GM23338 (cell line): ENCODE data around the gene GADL1. TPM values are rescaled to one million over a fixed set of nuclear protein-coding genes. Genes with fewer than 3 reads are reported as not detected.

Experiments used
- ATAC-seq: fragments of 200-7000 bp; cut with Tn5 transposase; 3 replicates; pipeline ENCODE4 v1.9.1; 2020
- DNase-seq: peaks from one replicate; pipeline ENCODE4 v3.0.0-alpha.2; 2015; ENCODE audit warnings: low spot score
- H2AFZ ChIP-seq: fragments of 200-600 bp; sonication (generic); 2 replicates; pipeline ENCODE4 v1.8.0; 2016; ENCODE audit warnings: antibody characterized with exemption, mild to moderate bottlenecking, moderate library complexity
- H3F3A ChIP-seq: fragments of 200-600 bp; sonication (generic); replicated peaks from 2 replicates; pipeline ENCODE4 v1.8.0; 2017; ENCODE audit warnings: antibody characterized with exemption, mixed run types, low read depth
- H3K27ac ChIP-seq: fragments of 200-600 bp; sonication (generic); 2 replicates; pipeline ENCODE4 v1.6.1; 2016; ENCODE audit warnings: low read depth
- H3K27me3 ChIP-seq: fragments of 200-600 bp; sonication (generic); 2 replicates; pipeline ENCODE4 v1.8.0; 2016; ENCODE audit warnings: mild to moderate bottlenecking, mixed run types, moderate library complexity; ENCODE audit not compliant: insufficient read depth
- H3K36me3 ChIP-seq: fragments of 200-600 bp; sonication (generic); 2 replicates; pipeline ENCODE4 v1.8.0; 2016; ENCODE audit warnings: mild to moderate bottlenecking; ENCODE audit not compliant: insufficient read depth
- H3K4me1 ChIP-seq: fragments of 200-600 bp; sonication (generic); 2 replicates; pipeline ENCODE4 v1.8.0; 2016; ENCODE audit warnings: mild to moderate bottlenecking, moderate library complexity; ENCODE audit not compliant: insufficient read depth
- H3K4me2 ChIP-seq: fragments of 200-600 bp; sonication (generic); 2 replicates; pipeline ENCODE4 v1.7.1; 2017; ENCODE audit warnings: mixed run types
- H3K4me3 ChIP-seq: fragments of 200-600 bp; sonication (generic); 2 replicates; pipeline ENCODE4 v1.6.1; 2016; ENCODE audit warnings: mixed run types
- H3K79me2 ChIP-seq: fragments of 200-600 bp; sonication (generic); replicated peaks from 2 replicates; pipeline ENCODE4 v1.8.0; 2017; ENCODE audit warnings: mild to moderate bottlenecking; ENCODE audit not compliant: insufficient read depth
- H3K9me2 ChIP-seq: fragments of 200-600 bp; sonication (generic); 2 replicates; pipeline ENCODE4 v1.8.0; 2017; ENCODE audit not compliant: insufficient read depth
- H4K20me1 ChIP-seq: fragments of 200-600 bp; sonication (generic); replicated peaks from 2 replicates; pipeline ENCODE4 v1.8.0; 2017; ENCODE audit warnings: mild to moderate bottlenecking; ENCODE audit not compliant: insufficient read depth
- H3K27ac Mint-ChIP-seq: 2 replicates; pipeline ENCODE4 v1.8.0; 2020; ENCODE audit warnings: inconsistent platforms, mild to moderate bottlenecking, moderate library complexity, mixed read lengths
- H3K27me3 Mint-ChIP-seq: 3 replicates; pipeline ENCODE4 v1.8.0; 2022; ENCODE audit warnings: low read depth, mild to moderate bottlenecking, moderate library complexity, mixed read lengths, inconsistent platforms; ENCODE audit not compliant: insufficient read depth, poor library complexity
- H3K36me3 Mint-ChIP-seq: 3 replicates; pipeline ENCODE4 v1.8.0; 2021; ENCODE audit warnings: low read depth, mild to moderate bottlenecking, inconsistent platforms, moderate library complexity, mixed read lengths
- H3K4me1 Mint-ChIP-seq: 3 replicates; pipeline ENCODE4 v1.8.0; 2020; ENCODE audit warnings: mild to moderate bottlenecking, inconsistent platforms, mixed read lengths
- H3K4me3 Mint-ChIP-seq: 3 replicates; pipeline ENCODE4 v1.8.0; 2021; ENCODE audit warnings: moderate library complexity, mild to moderate bottlenecking, inconsistent platforms, mixed read lengths
- H3K9me3 Mint-ChIP-seq: 3 replicates; pipeline ENCODE4 v1.8.0; 2020; ENCODE audit warnings: moderate library complexity, mild to moderate bottlenecking, inconsistent platforms, mixed read lengths
- CREB1 ChIP-seq: fragments of 250-450 bp; sonication (Bioruptor Pico); IDR thresholded peaks from 2 replicates; pipeline ENCODE4 v1.5.0; 2020; ENCODE audit warnings: low read depth, mild to moderate bottlenecking, moderate library complexity
- EZH2 ChIP-seq: fragments of 200-600 bp; sonication (generic); IDR thresholded peaks from one replicate; pipeline ENCODE4 v1.8.0; 2017; ENCODE audit warnings: antibody characterized with exemption, mild to moderate bottlenecking, low read depth; ENCODE audit not compliant: unreplicated experiment
- EZH2phosphoT487 ChIP-seq: fragments of 200-600 bp; sonication (generic); IDR thresholded peaks from one replicate; pipeline ENCODE4 v1.8.1; 2018; ENCODE audit warnings: antibody characterized with exemption; ENCODE audit not compliant: unreplicated experiment
- JUNB ChIP-seq: IDR thresholded peaks from one replicate; pipeline ENCODE4 v1.6.1; 2016; ENCODE audit warnings: antibody characterized with exemption; ENCODE audit not compliant: unreplicated experiment
- NANOG ChIP-seq: IDR thresholded peaks from 2 replicates; pipeline ENCODE4 v1.6.1; 2016; ENCODE audit warnings: antibody characterized with exemption, borderline replicate concordance
- POLR2AphosphoS5 ChIP-seq: IDR thresholded peaks from 2 replicates; pipeline ENCODE4 v1.6.1; 2016; ENCODE audit warnings: antibody characterized with exemption, low read depth
- STAT1 ChIP-seq: IDR thresholded peaks from one replicate; pipeline ENCODE4 v1.6.1; 2016; ENCODE audit warnings: antibody characterized with exemption; ENCODE audit not compliant: unreplicated experiment
- ZNF114 ChIP-seq: fragments of 250-450 bp; sonication (Bioruptor Pico); IDR thresholded peaks from 2 replicates; pipeline ENCODE4 v1.5.0; 2020; ENCODE audit warnings: mild to moderate bottlenecking, moderate library complexity
- ZNF331 ChIP-seq: fragments of 250-450 bp; sonication (Bioruptor Pico); IDR thresholded peaks from 2 replicates; pipeline ENCODE4 v1.5.0; 2020; ENCODE audit warnings: low read depth, mild to moderate bottlenecking, moderate library complexity
- polyA plus RNA-seq: library from polyadenylated mRNA; unstranded; fragments of >200 nt; fragmentation: Nextera tagmentation; extraction: Ambion mirVana; gene quantifications from 2 replicates; pipeline ENCODE4 v1.2.1, GENCODE V29; 2016
- total RNA-seq: library from RNA; depleted of rRNA; stranded (reverse); fragments of >200 nt; shearing (Covaris generic); gene quantifications from 2 replicates; pipeline ENCODE4 v1.2.3, GENCODE V29; 2014
- TF ChIP-seq, protein P1 (sequence below), 2 experiments: fragments of 200-600 bp in 1 of 2; sonication (generic) in 1 of 2; conservative IDR thresholded peaks; 2 replicates each; pipeline versions ENCODE4 v1.5.1 to v1.6.1; 2016 to 2017; ENCODE audit warnings: antibody characterized with exemption in 2 of 2, low read depth in 2 of 2, mild to moderate bottlenecking in 2 of 2, moderate library complexity in 1 of 2
- TF ChIP-seq, protein P2 (sequence below): IDR thresholded peaks from one replicate; pipeline ENCODE4 v1.6.1; 2018; ENCODE audit warnings: antibody characterized with exemption; ENCODE audit not compliant: unreplicated experiment
- TF ChIP-seq, protein P3 (sequence below): IDR thresholded peaks from 2 replicates; pipeline ENCODE4 v1.6.1; 2016; ENCODE audit warnings: antibody characterized with exemption
- TF ChIP-seq, protein P4 (sequence below): fragments of 250-450 bp; sonication (Bioruptor Pico); IDR thresholded peaks from 2 replicates; pipeline ENCODE4 v1.5.0; 2020; ENCODE audit warnings: mild to moderate bottlenecking, moderate library complexity

Gene GADL1
- total and polyA plus RNA-seq, 2 experiments from 2014 or later, result 0.35 to 0.50 TPM

DNA sequence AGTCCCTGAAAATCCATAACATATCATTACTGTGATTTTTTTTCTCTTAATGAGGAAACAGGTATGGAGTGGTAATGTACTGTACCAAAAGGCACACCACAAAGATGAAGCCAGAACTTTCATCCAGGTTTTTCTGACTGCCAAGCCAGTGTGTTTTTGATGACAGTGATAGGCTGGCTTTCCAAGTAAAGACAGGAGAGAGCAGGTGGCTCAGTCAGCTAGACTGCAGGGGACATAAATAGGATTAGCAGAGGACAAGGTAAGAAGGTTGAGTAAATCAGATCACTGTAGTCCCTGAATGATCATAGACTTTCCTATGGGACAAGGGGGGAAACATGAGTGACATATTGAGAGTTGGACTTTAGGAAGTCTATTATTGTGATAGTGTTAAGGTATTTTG lies 127.9 kb downstream of the GADL1 start:
- no peaks in the 10 kb centered on the region for H3K36me3 ChIP-seq
- H3K4me1 ChIP-seq, result no peaks in the 10 kb centered on the region
- H3K79me2 ChIP-seq, result no peaks in the 10 kb centered on the region
- H3K27ac ChIP-seq, result no peak overlapping the region
- no peak overlapping the region for H3K27ac Mint-ChIP-seq
- H3K27me3 ChIP-seq, result no peaks in the 10 kb centered on the region
- H2AFZ ChIP-seq, result no peak overlapping the region
- H3K4me3 Mint-ChIP-seq, result no peak overlapping the region
- TF ChIP-seq ZNF114 (CRISPR knock-in tag) (no peak), JUNB (no peak), ZNF331 (CRISPR knock-in tag) (no peak), NANOG (no peak), EZH2phosphoT487 (no peak), EZH2 (no peak), STAT1 (no peak), CREB1 (CRISPR knock-in tag) (no peak), POLR2AphosphoS5 (no peak)
- TF ChIP-seq, protein P1, sequence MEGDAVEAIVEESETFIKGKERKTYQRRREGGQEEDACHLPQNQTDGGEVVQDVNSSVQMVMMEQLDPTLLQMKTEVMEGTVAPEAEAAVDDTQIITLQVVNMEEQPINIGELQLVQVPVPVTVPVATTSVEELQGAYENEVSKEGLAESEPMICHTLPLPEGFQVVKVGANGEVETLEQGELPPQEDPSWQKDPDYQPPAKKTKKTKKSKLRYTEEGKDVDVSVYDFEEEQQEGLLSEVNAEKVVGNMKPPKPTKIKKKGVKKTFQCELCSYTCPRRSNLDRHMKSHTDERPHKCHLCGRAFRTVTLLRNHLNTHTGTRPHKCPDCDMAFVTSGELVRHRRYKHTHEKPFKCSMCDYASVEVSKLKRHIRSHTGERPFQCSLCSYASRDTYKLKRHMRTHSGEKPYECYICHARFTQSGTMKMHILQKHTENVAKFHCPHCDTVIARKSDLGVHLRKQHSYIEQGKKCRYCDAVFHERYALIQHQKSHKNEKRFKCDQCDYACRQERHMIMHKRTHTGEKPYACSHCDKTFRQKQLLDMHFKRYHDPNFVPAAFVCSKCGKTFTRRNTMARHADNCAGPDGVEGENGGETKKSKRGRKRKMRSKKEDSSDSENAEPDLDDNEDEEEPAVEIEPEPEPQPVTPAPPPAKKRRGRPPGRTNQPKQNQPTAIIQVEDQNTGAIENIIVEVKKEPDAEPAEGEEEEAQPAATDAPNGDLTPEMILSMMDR (conservative IDR thresholded peaks at IDR 0.05; ENCODE audit: low read depth in 2 of 2), result no peak
- TF ChIP-seq, protein P2, sequence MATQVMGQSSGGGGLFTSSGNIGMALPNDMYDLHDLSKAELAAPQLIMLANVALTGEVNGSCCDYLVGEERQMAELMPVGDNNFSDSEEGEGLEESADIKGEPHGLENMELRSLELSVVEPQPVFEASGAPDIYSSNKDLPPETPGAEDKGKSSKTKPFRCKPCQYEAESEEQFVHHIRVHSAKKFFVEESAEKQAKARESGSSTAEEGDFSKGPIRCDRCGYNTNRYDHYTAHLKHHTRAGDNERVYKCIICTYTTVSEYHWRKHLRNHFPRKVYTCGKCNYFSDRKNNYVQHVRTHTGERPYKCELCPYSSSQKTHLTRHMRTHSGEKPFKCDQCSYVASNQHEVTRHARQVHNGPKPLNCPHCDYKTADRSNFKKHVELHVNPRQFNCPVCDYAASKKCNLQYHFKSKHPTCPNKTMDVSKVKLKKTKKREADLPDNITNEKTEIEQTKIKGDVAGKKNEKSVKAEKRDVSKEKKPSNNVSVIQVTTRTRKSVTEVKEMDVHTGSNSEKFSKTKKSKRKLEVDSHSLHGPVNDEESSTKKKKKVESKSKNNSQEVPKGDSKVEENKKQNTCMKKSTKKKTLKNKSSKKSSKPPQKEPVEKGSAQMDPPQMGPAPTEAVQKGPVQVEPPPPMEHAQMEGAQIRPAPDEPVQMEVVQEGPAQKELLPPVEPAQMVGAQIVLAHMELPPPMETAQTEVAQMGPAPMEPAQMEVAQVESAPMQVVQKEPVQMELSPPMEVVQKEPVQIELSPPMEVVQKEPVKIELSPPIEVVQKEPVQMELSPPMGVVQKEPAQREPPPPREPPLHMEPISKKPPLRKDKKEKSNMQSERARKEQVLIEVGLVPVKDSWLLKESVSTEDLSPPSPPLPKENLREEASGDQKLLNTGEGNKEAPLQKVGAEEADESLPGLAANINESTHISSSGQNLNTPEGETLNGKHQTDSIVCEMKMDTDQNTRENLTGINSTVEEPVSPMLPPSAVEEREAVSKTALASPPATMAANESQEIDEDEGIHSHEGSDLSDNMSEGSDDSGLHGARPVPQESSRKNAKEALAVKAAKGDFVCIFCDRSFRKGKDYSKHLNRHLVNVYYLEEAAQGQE, result no peak
- TF ChIP-seq, protein P3, sequence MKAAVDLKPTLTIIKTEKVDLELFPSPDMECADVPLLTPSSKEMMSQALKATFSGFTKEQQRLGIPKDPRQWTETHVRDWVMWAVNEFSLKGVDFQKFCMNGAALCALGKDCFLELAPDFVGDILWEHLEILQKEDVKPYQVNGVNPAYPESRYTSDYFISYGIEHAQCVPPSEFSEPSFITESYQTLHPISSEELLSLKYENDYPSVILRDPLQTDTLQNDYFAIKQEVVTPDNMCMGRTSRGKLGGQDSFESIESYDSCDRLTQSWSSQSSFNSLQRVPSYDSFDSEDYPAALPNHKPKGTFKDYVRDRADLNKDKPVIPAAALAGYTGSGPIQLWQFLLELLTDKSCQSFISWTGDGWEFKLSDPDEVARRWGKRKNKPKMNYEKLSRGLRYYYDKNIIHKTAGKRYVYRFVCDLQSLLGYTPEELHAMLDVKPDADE, result no peak
- TF ChIP-seq, protein P4, sequence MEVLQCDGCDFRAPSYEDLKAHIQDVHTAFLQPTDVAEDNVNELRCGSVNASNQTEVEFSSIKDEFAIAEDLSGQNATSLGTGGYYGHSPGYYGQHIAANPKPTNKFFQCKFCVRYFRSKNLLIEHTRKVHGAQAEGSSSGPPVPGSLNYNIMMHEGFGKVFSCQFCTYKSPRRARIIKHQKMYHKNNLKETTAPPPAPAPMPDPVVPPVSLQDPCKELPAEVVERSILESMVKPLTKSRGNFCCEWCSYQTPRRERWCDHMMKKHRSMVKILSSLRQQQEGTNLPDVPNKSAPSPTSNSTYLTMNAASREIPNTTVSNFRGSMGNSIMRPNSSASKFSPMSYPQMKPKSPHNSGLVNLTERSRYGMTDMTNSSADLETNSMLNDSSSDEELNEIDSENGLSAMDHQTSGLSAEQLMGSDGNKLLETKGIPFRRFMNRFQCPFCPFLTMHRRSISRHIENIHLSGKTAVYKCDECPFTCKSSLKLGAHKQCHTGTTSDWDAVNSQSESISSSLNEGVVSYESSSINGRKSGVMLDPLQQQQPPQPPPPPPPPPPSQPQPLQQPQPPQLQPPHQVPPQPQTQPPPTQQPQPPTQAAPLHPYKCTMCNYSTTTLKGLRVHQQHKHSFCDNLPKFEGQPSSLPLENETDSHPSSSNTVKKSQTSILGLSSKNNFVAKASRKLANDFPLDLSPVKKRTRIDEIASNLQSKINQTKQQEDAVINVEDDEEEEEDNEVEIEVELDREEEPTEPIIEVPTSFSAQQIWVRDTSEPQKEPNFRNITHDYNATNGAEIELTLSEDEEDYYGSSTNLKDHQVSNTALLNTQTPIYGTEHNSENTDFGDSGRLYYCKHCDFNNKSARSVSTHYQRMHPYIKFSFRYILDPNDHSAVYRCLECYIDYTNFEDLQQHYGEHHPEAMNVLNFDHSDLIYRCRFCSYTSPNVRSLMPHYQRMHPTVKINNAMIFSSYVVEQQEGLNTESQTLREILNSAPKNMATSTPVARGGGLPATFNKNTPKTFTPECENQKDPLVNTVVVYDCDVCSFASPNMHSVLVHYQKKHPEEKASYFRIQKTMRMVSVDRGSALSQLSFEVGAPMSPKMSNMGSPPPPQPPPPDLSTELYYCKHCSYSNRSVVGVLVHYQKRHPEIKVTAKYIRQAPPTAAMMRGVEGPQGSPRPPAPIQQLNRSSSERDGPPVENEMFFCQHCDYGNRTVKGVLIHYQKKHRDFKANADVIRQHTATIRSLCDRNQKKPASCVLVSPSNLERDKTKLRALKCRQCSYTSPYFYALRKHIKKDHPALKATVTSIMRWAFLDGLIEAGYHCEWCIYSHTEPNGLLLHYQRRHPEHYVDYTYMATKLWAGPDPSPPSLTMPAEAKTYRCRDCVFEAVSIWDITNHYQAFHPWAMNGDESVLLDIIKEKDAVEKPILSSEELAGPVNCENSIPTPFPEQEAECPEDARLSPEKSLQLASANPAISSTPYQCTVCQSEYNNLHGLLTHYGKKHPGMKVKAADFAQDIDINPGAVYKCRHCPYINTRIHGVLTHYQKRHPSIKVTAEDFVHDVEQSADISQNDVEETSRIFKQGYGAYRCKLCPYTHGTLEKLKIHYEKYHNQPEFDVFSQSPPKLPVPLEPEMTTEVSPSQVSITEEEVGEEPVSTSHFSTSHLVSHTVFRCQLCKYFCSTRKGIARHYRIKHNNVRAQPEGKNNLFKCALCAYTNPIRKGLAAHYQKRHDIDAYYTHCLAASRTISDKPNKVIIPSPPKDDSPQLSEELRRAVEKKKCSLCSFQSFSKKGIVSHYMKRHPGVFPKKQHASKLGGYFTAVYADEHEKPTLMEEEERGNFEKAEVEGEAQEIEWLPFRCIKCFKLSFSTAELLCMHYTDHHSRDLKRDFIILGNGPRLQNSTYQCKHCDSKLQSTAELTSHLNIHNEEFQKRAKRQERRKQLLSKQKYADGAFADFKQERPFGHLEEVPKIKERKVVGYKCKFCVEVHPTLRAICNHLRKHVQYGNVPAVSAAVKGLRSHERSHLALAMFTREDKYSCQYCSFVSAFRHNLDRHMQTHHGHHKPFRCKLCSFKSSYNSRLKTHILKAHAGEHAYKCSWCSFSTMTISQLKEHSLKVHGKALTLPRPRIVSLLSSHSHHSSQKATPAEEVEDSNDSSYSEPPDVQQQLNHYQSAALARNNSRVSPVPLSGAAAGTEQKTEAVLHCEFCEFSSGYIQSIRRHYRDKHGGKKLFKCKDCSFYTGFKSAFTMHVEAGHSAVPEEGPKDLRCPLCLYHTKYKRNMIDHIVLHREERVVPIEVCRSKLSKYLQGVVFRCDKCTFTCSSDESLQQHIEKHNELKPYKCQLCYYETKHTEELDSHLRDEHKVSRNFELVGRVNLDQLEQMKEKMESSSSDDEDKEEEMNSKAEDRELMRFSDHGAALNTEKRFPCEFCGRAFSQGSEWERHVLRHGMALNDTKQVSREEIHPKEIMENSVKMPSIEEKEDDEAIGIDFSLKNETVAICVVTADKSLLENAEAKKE (CRISPR knock-in tag), result no peak
- no peaks in the 10 kb centered on the region for H3F3A ChIP-seq
- no peaks in the 10 kb centered on the region for H3K9me2 ChIP-seq
- DNase-seq (no peak), ATAC-seq (no peak)
- H3K9me3 Mint-ChIP-seq, result no peaks in the 10 kb centered on the region
- no peak overlapping the region for H3K4me2 ChIP-seq
- no peaks in the 10 kb centered on the region for H3K4me1 Mint-ChIP-seq
- no peaks in the 10 kb centered on the region for H4K20me1 ChIP-seq
- H3K27me3 Mint-ChIP-seq, result no peaks in the 10 kb centered on the region
- H3K4me3 ChIP-seq, result no peak overlapping the region
- H3K36me3 Mint-ChIP-seq, result no peaks in the 10 kb centered on the region
